Aorta (tissue), 5 donors: ENCODE data around the gene KCNAB2. TPM values are rescaled to one million over a fixed set of nuclear protein-coding genes. Genes with fewer than 3 reads are reported as not detected.

Experiments used
- ATAC-seq: fragments of 200-7000 bp; cut with Tn5 transposase; one replicate; pipeline ENCODE4 v1.9.1; 2022; ENCODE audit warnings: moderate library complexity; ENCODE audit not compliant: low FRiP score
- DNase-seq, 2 donors: peaks; one replicate each; pipeline ENCODE4 v3.0.0-alpha.2; 2020
- H3K27ac ChIP-seq, 2 donors: one replicate each; pipeline ENCODE4 v1.5.1; 2013; ENCODE audit warnings: low read length in 2 of 2, mild to moderate bottlenecking in 2 of 2, moderate library complexity in 2 of 2, control low read depth in 1 of 2, inconsistent platforms in 1 of 2, low read depth in 1 of 2
- H3K27me3 ChIP-seq, 2 donors: one replicate each; pipeline ENCODE4 v1.6.1; 2013; ENCODE audit warnings: control low read depth in 1 of 2, low read length in 1 of 2, mild to moderate bottlenecking in 1 of 2, moderate library complexity in 1 of 2; ENCODE audit not compliant: insufficient read depth in 2 of 2, control insufficient read depth in 1 of 2
- H3K36me3 ChIP-seq, 2 donors: one replicate each; pipeline ENCODE4 v1.6.1; 2013; ENCODE audit warnings: control low read depth in 1 of 2, low read length in 1 of 2, mild to moderate bottlenecking in 1 of 2; ENCODE audit not compliant: insufficient read depth in 2 of 2, control insufficient read depth in 1 of 2
- H3K4me1 ChIP-seq, 2 donors: one replicate each; pipeline ENCODE4 v1.6.1; 2013; ENCODE audit warnings: low read length in 2 of 2, control low read depth in 1 of 2, mild to moderate bottlenecking in 1 of 2, moderate library complexity in 1 of 2; ENCODE audit not compliant: insufficient read depth in 2 of 2, control insufficient read depth in 1 of 2
- H3K4me3 ChIP-seq, 2 donors: one replicate each; pipeline ENCODE4 v1.5.1; 2013; ENCODE audit warnings: low read length in 2 of 2, control low read depth in 1 of 2, mild to moderate bottlenecking in 1 of 2
- H3K9me3 ChIP-seq: one replicate; pipeline ENCODE4 v1.6.1; 2013; ENCODE audit warnings: mild to moderate bottlenecking, low read length; ENCODE audit not compliant: control insufficient read depth
- WGBS, 2 donors: extraction: QIAGEN DNeasy Blood & Tissue Kit; methylation state at CpG; one replicate each; pipeline ENCODE4 v1.1.7; 2013; 5-methylcytosine and 5-hydroxymethylcytosine counted together
- intact Hi-C, 2 donors: fragments of 100-400 bp; cut with DNase I; formaldehyde crosslinking; loops; one replicate each; pipeline versions ENCODE4 v1.14.2 to v1.15.0; 2022
- polyA plus RNA-seq, 2 donors: library from polyadenylated mRNA; stranded (reverse); fragments of 200-250 nt; gene quantifications; one replicate each; pipeline ENCODE4 v1.2.3, GENCODE V29; 2013
- total RNA-seq, 2 donors: library from RNA; stranded (reverse); fragmentation: NEBNext Ultra II Directional; extraction: Animal tissue kit (Norgen Biotek cat#: 25700); gene quantifications; one replicate each; pipeline ENCODE4 v1.2.1, GENCODE V29; 2021
- donor health status: healthy with polysubstance abuse.
- donor health status: Bipolar disorder and iron deficiency.
- donor health status: DM: no; HTN: no; CAD: no.
- donor health status: DM: no; HTN: no; CAD: no.
- donor health status: DM: yes; HTN: yes; CAD: no.

The KCNAB2 gene
- total and polyA plus RNA-seq, 4 donors: 5.5 to 36.2 (median 11.9) TPM

DNA sequence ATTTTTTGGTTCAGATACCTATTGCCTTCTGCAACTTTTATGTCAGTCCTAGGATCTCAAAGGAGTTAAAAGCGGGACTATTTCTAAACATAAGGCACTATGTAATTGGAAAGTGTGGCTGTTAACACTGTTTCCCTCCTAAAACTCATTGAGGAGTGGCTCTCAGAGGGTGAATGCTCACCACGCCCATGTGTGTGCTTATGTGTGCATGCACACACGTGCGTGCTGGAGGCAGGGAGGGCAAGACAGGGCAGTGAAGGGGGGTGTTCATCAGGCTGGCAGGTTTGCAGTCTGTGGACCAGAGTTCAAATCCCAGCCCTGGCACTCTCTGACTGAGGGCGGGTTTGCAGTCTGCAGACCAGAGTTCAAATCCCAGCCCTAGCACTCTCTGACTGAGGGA lies 22.4 kb downstream of the KCNAB2 start:
- no peak overlapping the region for H3K27ac ChIP-seq
- no peak overlapping the region for H3K4me3 ChIP-seq
- no peaks in the 10 kb centered on the region for H3K36me3 ChIP-seq
- intact Hi-C loops: no loop called here
- no peaks in the 10 kb centered on the region for H3K4me1 ChIP-seq
- ATAC-seq: no peak
- WGBS, 2 donors: 85 to 89% methylated on average over 5 of the region's 5 CpGs
- no peaks in the 10 kb centered on the region for H3K27me3 ChIP-seq
- no peak for DNase-seq
- H3K9me3 ChIP-seq: no peaks in the 10 kb centered on the region

GRCh38 chr1:6068932-6069331 lies 23.2 kb downstream of the KCNAB2 start:
- WGBS, 2 donors: 75 to 84% methylated on average over 9 of the region's 9 CpGs
- no peaks in the 10 kb centered on the region for H3K36me3 ChIP-seq
- no peaks in the 10 kb centered on the region for H3K9me3 ChIP-seq
- DNase-seq (no peak), ATAC-seq (no peak)
- no peaks in the 10 kb centered on the region for H3K4me1 ChIP-seq
- H3K27me3 ChIP-seq: no peaks in the 10 kb centered on the region
- no peak overlapping the region for H3K27ac ChIP-seq
- intact Hi-C loops: no loop called here
- no peak overlapping the region for H3K4me3 ChIP-seq

DNA sequence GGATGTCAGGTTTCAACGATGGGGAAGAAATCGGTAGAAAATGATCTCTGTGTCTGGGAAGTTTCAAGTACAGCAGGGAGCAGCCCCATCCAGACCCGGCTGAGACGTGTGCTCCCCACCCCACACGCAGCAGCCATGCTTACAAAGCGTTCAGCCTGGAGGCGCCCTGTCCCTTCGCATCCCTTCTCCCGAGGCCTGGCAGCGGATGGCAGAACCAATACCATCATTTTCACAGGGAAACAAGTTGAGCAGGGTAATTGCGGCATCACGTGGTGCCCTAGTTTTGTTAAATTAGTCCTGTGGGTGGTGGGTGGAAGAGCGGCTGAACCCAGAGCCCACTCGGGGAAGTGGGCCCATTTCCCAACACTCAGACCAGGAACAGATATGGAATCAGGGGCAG lies 23.9 kb downstream of the KCNAB2 start:
- DNase-seq: no peak
- intact Hi-C loops: no loop called here
- H3K9me3 ChIP-seq: no peaks in the 10 kb centered on the region
- no peak overlapping the region for H3K4me3 ChIP-seq
- ATAC-seq: no peak
- H3K27me3 ChIP-seq: no peaks in the 10 kb centered on the region
- H3K27ac ChIP-seq: no peak overlapping the region
- WGBS, 2 donors: 85 to 87% methylated on average over 14 of the region's 14 CpGs
- H3K4me1 ChIP-seq: no peaks in the 10 kb centered on the region
- H3K36me3 ChIP-seq: no peaks in the 10 kb centered on the region

DNA sequence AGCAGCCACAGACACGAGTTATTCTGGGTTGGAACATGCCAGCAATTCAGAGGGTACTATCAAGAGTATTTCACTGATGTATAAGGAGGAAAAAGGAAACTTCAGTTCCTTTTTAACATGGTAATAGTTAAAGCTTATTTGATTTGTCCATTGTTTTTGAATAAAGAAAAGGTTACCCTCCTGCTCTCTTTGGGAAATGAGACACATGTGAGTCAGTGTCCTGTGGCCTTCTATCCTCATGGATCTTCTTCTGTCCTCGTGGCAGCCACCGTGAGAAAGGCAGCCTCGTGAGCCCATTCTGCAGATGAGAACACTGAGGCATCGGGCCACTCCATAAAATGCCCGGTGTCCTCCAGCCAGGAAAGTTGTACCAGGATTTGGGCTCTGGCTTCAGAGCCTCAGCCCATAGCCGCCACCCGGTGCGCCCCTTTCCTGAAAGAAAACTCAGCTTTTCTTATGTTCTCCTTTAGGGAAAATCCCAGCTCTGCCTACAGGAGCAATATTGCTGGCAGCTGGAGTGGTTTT lies 24.8 kb downstream of the KCNAB2 start:
- ATAC-seq (no peak), DNase-seq (no peak)
- no peaks in the 10 kb centered on the region for H3K9me3 ChIP-seq
- no peak overlapping the region for H3K27ac ChIP-seq
- 85 to 87% methylated on average over 9 of the region's 9 CpGs for WGBS, 2 donors
- H3K4me1 ChIP-seq: no peaks in the 10 kb centered on the region
- no peak overlapping the region for H3K4me3 ChIP-seq
- intact Hi-C loops: no loop called here
- no peaks in the 10 kb centered on the region for H3K27me3 ChIP-seq
- H3K36me3 ChIP-seq: no peaks in the 10 kb centered on the region

GRCh38 chr1:6071219-6071618 lies 25.5 kb downstream of the KCNAB2 start:
- H3K36me3 ChIP-seq: no peaks in the 10 kb centered on the region
- no peak for ATAC-seq
- intact Hi-C loops: no loop called here
- H3K9me3 ChIP-seq: no peaks in the 10 kb centered on the region
- H3K27ac ChIP-seq: no peak overlapping the region
- no peak for DNase-seq
- H3K4me1 ChIP-seq: no peaks in the 10 kb centered on the region
- no peak overlapping the region for H3K4me3 ChIP-seq
- WGBS, 2 donors: 85 to 89% methylated on average over 13 of the region's 13 CpGs
- no peaks in the 10 kb centered on the region for H3K27me3 ChIP-seq

DNA sequence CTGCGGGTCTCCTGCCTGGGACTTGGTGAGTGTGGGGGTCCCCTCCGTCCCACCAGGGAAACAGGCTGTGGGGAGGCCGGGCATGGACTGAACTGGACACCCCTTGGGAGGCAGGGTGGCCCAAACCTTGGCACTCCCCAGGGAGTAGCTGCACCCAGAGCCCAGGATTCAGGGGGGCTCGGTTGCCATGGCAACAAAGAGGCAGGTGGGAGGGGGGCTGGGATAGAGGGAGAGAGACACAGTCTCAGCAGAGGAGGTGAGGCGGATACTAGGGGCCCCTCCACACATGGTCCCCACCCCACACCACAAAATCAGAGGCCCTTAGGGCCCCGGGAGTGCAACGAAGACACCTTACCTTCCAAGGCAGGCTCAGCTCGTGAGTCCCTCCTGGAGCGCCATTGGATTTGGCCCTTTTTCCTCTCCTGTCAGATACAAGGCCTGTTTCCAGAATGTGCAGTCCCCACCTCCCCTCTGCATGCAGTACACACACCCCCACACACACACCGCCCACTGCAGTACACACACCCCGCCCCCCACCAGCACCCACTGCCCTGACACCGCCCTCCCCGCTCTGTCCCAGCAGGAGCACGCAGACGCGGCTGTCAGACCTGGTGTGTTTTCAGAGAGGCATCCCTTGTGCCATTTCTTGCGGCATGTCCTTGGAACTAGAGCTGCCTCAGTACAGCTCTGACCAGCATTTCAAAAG lies 27.2 kb downstream of the KCNAB2 start:
- DNase-seq (no peak), ATAC-seq (no peak)
- 84 to 85% methylated on average over 17 of the region's 17 CpGs for WGBS, 2 donors
- Histone ChIP-seq H3K36me3 (no peaks in the 10 kb centered on the region), H3K9me3 (no peaks in the 10 kb centered on the region), H3K27me3 (no peaks in the 10 kb centered on the region), H3K27ac (no peak overlapping the region), H3K4me3 (no peak overlapping the region), H3K4me1 (no peaks in the 10 kb centered on the region)
- intact Hi-C loops: no loop called here

DNA sequence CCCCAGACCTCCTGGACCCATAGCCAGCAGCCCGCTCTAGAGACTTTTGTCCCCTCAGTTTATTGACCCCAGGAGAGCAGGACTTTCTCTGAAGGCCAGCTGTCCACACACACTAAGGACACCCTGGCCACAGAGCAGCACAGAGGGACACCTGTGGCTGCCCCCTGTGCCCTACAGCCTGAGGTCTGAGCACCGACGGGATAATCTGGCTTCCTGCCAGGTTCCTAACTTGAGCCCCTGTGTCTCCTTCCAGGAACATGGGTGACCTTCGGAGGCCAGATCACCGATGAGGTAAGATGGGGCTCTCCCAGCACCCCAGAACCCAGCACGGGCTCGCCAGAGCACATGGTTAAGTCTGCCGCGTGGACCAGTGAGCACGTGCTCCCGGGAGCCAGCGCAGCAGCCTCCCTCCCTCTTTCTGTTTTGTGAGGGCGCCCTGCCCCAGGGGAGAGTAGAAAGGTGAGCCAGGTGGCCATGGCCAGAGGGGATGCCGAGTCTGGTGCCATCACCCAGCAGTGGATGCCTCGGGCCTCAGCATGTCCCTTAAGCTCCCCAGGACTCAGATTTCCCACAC lies 27.9 kb downstream of the KCNAB2 start:
- WGBS, 2 donors: 86 to 87% methylated on average over 15 of the region's 15 CpGs
- no peaks in the 10 kb centered on the region for H3K36me3 ChIP-seq
- no peaks in the 10 kb centered on the region for H3K4me1 ChIP-seq
- no peaks in the 10 kb centered on the region for H3K9me3 ChIP-seq
- ATAC-seq (no peak), DNase-seq (no peak)
- intact Hi-C loops: no loop called here
- no peaks in the 10 kb centered on the region for H3K27me3 ChIP-seq
- no peak overlapping the region for H3K27ac ChIP-seq
- no peak overlapping the region for H3K4me3 ChIP-seq

GRCh38 chr1:6074192-6074901 lies 28.7 kb downstream of the KCNAB2 start:
- intact Hi-C loops: no loop called here
- Histone ChIP-seq H3K27me3 (no peaks in the 10 kb centered on the region), H3K4me3 (no peak overlapping the region), H3K36me3 (no peaks in the 10 kb centered on the region), H3K4me1 (no peaks in the 10 kb centered on the region), H3K9me3 (no peaks in the 10 kb centered on the region), H3K27ac (no peak overlapping the region)
- WGBS, 2 donors: 95% methylated on average over 21 of the region's 21 CpGs
- DNase-seq: no peak
- no peak for ATAC-seq

GRCh38 chr1:6075748-6076147 lies 30.1 kb downstream of the KCNAB2 start:
- 94 to 95% methylated on average over 3 of the region's 3 CpGs for WGBS, 2 donors
- intact Hi-C loops: no loop called here
- no peaks in the 10 kb centered on the region for H3K27me3 ChIP-seq
- H3K27ac ChIP-seq: no peak overlapping the region
- no peaks in the 10 kb centered on the region for H3K4me1 ChIP-seq
- H3K36me3 ChIP-seq: no peaks in the 10 kb centered on the region
- no peak for DNase-seq
- ATAC-seq: no peak
- no peak overlapping the region for H3K4me3 ChIP-seq
- H3K9me3 ChIP-seq: no peaks in the 10 kb centered on the region
